UCSD-AML1 (cell line): ENCODE results near the gene GRAMD4.

Experiments
- DNase-seq: peaks from one replicate; lab custom pipeline; 2025; ENCODE audit not compliant: unreplicated experiment; lab: John Stamatoyannopoulos, UW

GRAMD4 gene

GRCh38 chr22:46653596-46653995 lies 33.4 kb downstream of the GRAMD4 start:
- DNase-seq: peak; percentile 58

- no peak for DNase-seq
Observed at GRCh38 chr22:46654426-46654825, 34.2 kb downstream of the GRAMD4 start.

GRCh38 chr22:46654927-46655595 lies 34.9 kb downstream of the GRAMD4 start:
- DNase-seq: no peak

GRCh38 chr22:46655861-46656608 lies 35.8 kb downstream of the GRAMD4 start:
- no peak for DNase-seq

GRCh38 chr22:46656856-46657654 lies 36.9 kb downstream of the GRAMD4 start:
- DNase-seq: no peak

- no peak for DNase-seq
Observed at GRCh38 chr22:46657655-46657953, 37.4 kb downstream of the GRAMD4 start.

- DNase-seq: no peak
Observed at GRCh38 chr22:46657996-46658947, 38.1 kb downstream of the GRAMD4 start.

- DNase-seq: no peak
Observed at GRCh38 chr22:46659059-46659790, 39.0 kb downstream of the GRAMD4 start.

GRCh38 chr22:46659791-46660186 lies 39.6 kb downstream of the GRAMD4 start:
- no peak for DNase-seq

GRCh38 chr22:46660604-46661201 lies 40.5 kb downstream of the GRAMD4 start:
- DNase-seq: no peak

GRCh38 chr22:46661221-46661851 lies 41.1 kb downstream of the GRAMD4 start:
- no peak for DNase-seq

GRCh38 chr22:46662226-46662625 lies 42.0 kb downstream of the GRAMD4 start:
- no peak for DNase-seq

- DNase-seq: no peak
Observed at GRCh38 chr22:46663001-46663400, 42.8 kb downstream of the GRAMD4 start.

- DNase-seq: no peak
Observed at GRCh38 chr22:46663436-46664100, 43.4 kb downstream of the GRAMD4 start.

GRCh38 chr22:46664301-46664855 lies 44.2 kb downstream of the GRAMD4 start:
- DNase-seq: no peak

GRCh38 chr22:46665151-46665695 lies 45.0 kb downstream of the GRAMD4 start:
- no peak for DNase-seq

GRCh38 chr22:46665751-46666280 lies 45.6 kb downstream of the GRAMD4 start:
- no peak for DNase-seq
